GM18951 (cell line): ENCODE results near the gene RPTOR.

ENCODE experiments used
- POLR2A ChIP-seq: IDR thresholded peaks from 4 replicates; pipeline ENCODE4 v1.6.1; 2011; ENCODE audit warnings: mild to moderate bottlenecking; ENCODE audit not compliant: insufficient read length, insufficient read depth; ENCODE audit errors: extremely low read depth
- in situ Hi-C: fragments of 300-500 bp; cut with MboI; formaldehyde crosslinking; loops from one replicate; pipeline ENCODE4 v1.12.0; 2022; ENCODE audit warnings: low sequenced_read_pairs, mixed read lengths, inconsistent platforms; ENCODE audit not compliant: unreplicated experiment

Gene RPTOR

GRCh38 chr17:80660527-80661198, 116.0 kb downstream of the RPTOR start:
- in situ Hi-C loops, result no loop called here
- TF ChIP-seq POLR2A, result no peak

GRCh38 chr17:80662557-80662956, 117.9 kb downstream of the RPTOR start:
- no peak for TF ChIP-seq POLR2A
- in situ Hi-C loops, result no loop called here

GRCh38 chr17:80663781-80664206, 119.2 kb downstream of the RPTOR start:
- TF ChIP-seq POLR2A, result no peak
- in situ Hi-C loops, result no loop called here

- in situ Hi-C loops, result no loop called here
Observed at GRCh38 chr17:80664217-80664790, 119.7 kb downstream of the RPTOR start.

GRCh38 chr17:80665792-80666191, 121.2 kb downstream of the RPTOR start:
- TF ChIP-seq POLR2A, result no peak
- in situ Hi-C loops, result no loop called here

More at GRCh38 chr17:80664217-80664790, 119.7 kb downstream of the RPTOR start:
- TF ChIP-seq POLR2A, result no peak

GRCh38 chr17:80666867-80667266, 122.2 kb downstream of the RPTOR start:
- no peak for TF ChIP-seq POLR2A
- in situ Hi-C loops, result no loop called here

GRCh38 chr17:80667462-80668277, 123.0 kb downstream of the RPTOR start:
- no peak for TF ChIP-seq POLR2A
- in situ Hi-C loops, result no loop called here

- TF ChIP-seq POLR2A, result no peak
- in situ Hi-C loops, result no loop called here
Observed at GRCh38 chr17:80668375-80669148, 123.9 kb downstream of the RPTOR start.

GRCh38 chr17:80671039-80671824, 126.6 kb downstream of the RPTOR start:
- in situ Hi-C loops, result no loop called here
- TF ChIP-seq POLR2A, result no peak

- in situ Hi-C loops, result no loop called here
- TF ChIP-seq POLR2A, result no peak
Observed at GRCh38 chr17:80671825-80672110, 127.1 kb downstream of the RPTOR start.

GRCh38 chr17:80673152-80673920, 128.7 kb downstream of the RPTOR start:
- no peak for TF ChIP-seq POLR2A
- in situ Hi-C loops, result no loop called here
